ENCODE measurements around the gene UVRAG. TPM values are rescaled to one million over a fixed set of nuclear protein-coding genes. Genes with fewer than 3 reads are reported as not detected.
A peak's percentile ranks its signal among the peaks of the same experiment; 100 is the strongest.

The UVRAG gene
- total and polyA plus RNA-seq, 2 of the 13 experiments (the other 11 are each of a cell fraction or from before 2014, with no cell fraction given): 9.7 to 17.3 TPM

GRCh38 chr11:76177250-76177686 is 362.3 kb downstream of the UVRAG start (continued):
- no peak for TF ChIP-seq ZNF362 (CRISPR knock-in tag; IDR thresholded peaks at IDR 0.05; ENCODE audit: borderline replicate concordance)
- no peak for TF ChIP-seq ASH2L (IDR thresholded peaks at IDR 0.05; ENCODE audit: insufficient read length, low read depth, low read length)
- TF ChIP-seq ZNF20 (CRISPR knock-in tag; IDR thresholded peaks at IDR 0.05): no peak
- no peak for TF ChIP-seq MAFK (conservative IDR thresholded peaks at IDR 0.05 in 1 of 2, IDR thresholded peaks at IDR 0.05 in 1 of 2; ENCODE audit: low read length in 2 of 2)
- no peak for TF ChIP-seq SSRP1 (CRISPR knock-in tag; IDR thresholded peaks at IDR 0.05)
- TF ChIP-seq KLF9 (CRISPR knock-in tag; IDR thresholded peaks at IDR 0.05; ENCODE audit: low read depth): no peak
- TF ChIP-seq ZNF484 (CRISPR knock-in tag; IDR thresholded peaks at IDR 0.05; ENCODE audit: borderline replicate concordance, low read depth): no peak
- TF ChIP-seq SNAPC5 (CRISPR knock-in tag; IDR thresholded peaks at IDR 0.05; ENCODE audit: borderline replicate concordance): no peak
- no peak for TF ChIP-seq ZNF367 (CRISPR knock-in tag; IDR thresholded peaks at IDR 0.05; ENCODE audit: borderline replicate concordance)
- TF ChIP-seq ZFYVE20 (CRISPR knock-in tag; IDR thresholded peaks at IDR 0.05; ENCODE audit: borderline replicate concordance, low read depth): no peak
- TF ChIP-seq ZNF44 (CRISPR knock-in tag; IDR thresholded peaks at IDR 0.05): no peak
- no peak for TF ChIP-seq ZNF260 (CRISPR knock-in tag; IDR thresholded peaks at IDR 0.05; ENCODE audit: borderline replicate concordance, low read depth)
- TF ChIP-seq ZNF792 (CRISPR knock-in tag; IDR thresholded peaks at IDR 0.05): no peak
- no peak for TF ChIP-seq ZSCAN29 (CRISPR knock-in tag; conservative IDR thresholded peaks at IDR 0.05)
- TF ChIP-seq ZNF878 (CRISPR knock-in tag; IDR thresholded peaks at IDR 0.05): no peak
- TF ChIP-seq MLLT10 (CRISPR knock-in tag; IDR thresholded peaks at IDR 0.05): no peak
- TF ChIP-seq ZNF609 (CRISPR knock-in tag; IDR thresholded peaks at IDR 0.05; ENCODE audit: borderline replicate concordance): no peak
- no peak for TF ChIP-seq NR3C1 (CRISPR knock-in tag; IDR thresholded peaks at IDR 0.05)
- no peak for TF ChIP-seq TSC22D2 (CRISPR knock-in tag; IDR thresholded peaks at IDR 0.05; ENCODE audit: borderline replicate concordance)
- TF ChIP-seq ZNF644 (CRISPR knock-in tag; IDR thresholded peaks at IDR 0.05; ENCODE audit: low read depth): no peak
- no peak for TF ChIP-seq ZNF883 (CRISPR knock-in tag; IDR thresholded peaks at IDR 0.05; ENCODE audit: not compliant biosample characterization)
- TF ChIP-seq HINFP (CRISPR knock-in tag; IDR thresholded peaks at IDR 0.05; ENCODE audit: low read depth): 0 out of 2 replicates have a peak, but pooled peaks have one; percentile 28
- TF ChIP-seq KLF6 (CRISPR knock-in tag; IDR thresholded peaks at IDR 0.05): no peak
- TF ChIP-seq NBN (conservative IDR thresholded peaks at IDR 0.05): no peak
- no peak for TF ChIP-seq ZSCAN21 (CRISPR knock-in tag; IDR thresholded peaks at IDR 0.05; ENCODE audit: borderline replicate concordance)

Measured in HepG2 (cell line).